VCaP (cell line): ENCODE measurements around the gene WHRN.

Source experiments
- H3K27ac ChIP-seq: fragments of 450-650 bp; 2 replicates; pipeline ENCODE4 v1.5.1; 2017
- CTCF ChIP-seq: fragments of 450-650 bp; conservative IDR thresholded peaks from 2 replicates; pipeline ENCODE4 v1.5.1; 2017; ENCODE audit warnings: mild to moderate bottlenecking, moderate library complexity

WHRN gene

GRCh38 chr9:114489928-114490327 is 15.3 kb downstream of the WHRN start:
- no peak for TF ChIP-seq CTCF
- no peak overlapping the region for H3K27ac ChIP-seq

- H3K27ac ChIP-seq = no peak overlapping the region
- TF ChIP-seq CTCF = no peak
Observed at GRCh38 chr9:114488398-114489129, 16.7 kb downstream of the WHRN start.

- peak; percentile 90 for TF ChIP-seq CTCF
- H3K27ac ChIP-seq = no peak overlapping the region
Observed at GRCh38 chr9:114487607-114488300, 17.5 kb downstream of the WHRN start.

GRCh38 chr9:114486205-114486963 is 18.9 kb downstream of the WHRN start:
- TF ChIP-seq CTCF = no peak

GRCh38 chr9:114484854-114485443 is 20.3 kb downstream of the WHRN start:
- no peak overlapping the region for H3K27ac ChIP-seq
- no peak for TF ChIP-seq CTCF

More at GRCh38 chr9:114486205-114486963, 18.9 kb downstream of the WHRN start:
- H3K27ac ChIP-seq = no peak overlapping the region

GRCh38 chr9:114484215-114484853 is 20.9 kb downstream of the WHRN start:
- H3K27ac ChIP-seq = no peak overlapping the region
- TF ChIP-seq CTCF = no peak
